IPS-18a (cell line): ENCODE results near the gene CHD6.

ENCODE experiments used
- H3K27ac ChIP-seq: one replicate; pipeline ENCODE4 v1.5.1; 2013; ENCODE audit warnings: low read length
- H3K27me3 ChIP-seq: one replicate; pipeline ENCODE4 v1.6.1; 2013; ENCODE audit warnings: mild to moderate bottlenecking, low read length; ENCODE audit not compliant: control insufficient read depth, insufficient read depth
- H3K36me3 ChIP-seq: one replicate; pipeline ENCODE4 v1.6.1; 2013; ENCODE audit warnings: low read depth, low read length; ENCODE audit not compliant: control insufficient read depth
- H3K4me1 ChIP-seq: one replicate; pipeline ENCODE4 v1.6.1; 2013; ENCODE audit warnings: low read depth, low read length; ENCODE audit not compliant: control insufficient read depth
- H3K4me3 ChIP-seq: one replicate; pipeline ENCODE4 v1.5.1; 2013; ENCODE audit warnings: low read length
- H3K9ac ChIP-seq: one replicate; pipeline ENCODE4 v1.6.1; 2013; ENCODE audit warnings: mild to moderate bottlenecking, low read length, moderate library complexity
- H3K9me3 ChIP-seq: one replicate; pipeline ENCODE4 v1.6.1; 2013; ENCODE audit warnings: low read depth, low read length; ENCODE audit not compliant: control insufficient read depth

CHD6 gene

GRCh38 chr20:41452226-41452625 lies 166.0 kb downstream of the CHD6 start:
- H3K4me3 ChIP-seq = no peak overlapping the region
- no peaks in the 10 kb centered on the region for H3K27me3 ChIP-seq
- no peaks in the 10 kb centered on the region for H3K4me1 ChIP-seq
- peaks cover 95% of the 10 kb centered on the region for H3K36me3 ChIP-seq
- H3K9me3 ChIP-seq = no peaks in the 10 kb centered on the region
- H3K9ac ChIP-seq = no peak overlapping the region
- H3K27ac ChIP-seq = no peak overlapping the region

DNA sequence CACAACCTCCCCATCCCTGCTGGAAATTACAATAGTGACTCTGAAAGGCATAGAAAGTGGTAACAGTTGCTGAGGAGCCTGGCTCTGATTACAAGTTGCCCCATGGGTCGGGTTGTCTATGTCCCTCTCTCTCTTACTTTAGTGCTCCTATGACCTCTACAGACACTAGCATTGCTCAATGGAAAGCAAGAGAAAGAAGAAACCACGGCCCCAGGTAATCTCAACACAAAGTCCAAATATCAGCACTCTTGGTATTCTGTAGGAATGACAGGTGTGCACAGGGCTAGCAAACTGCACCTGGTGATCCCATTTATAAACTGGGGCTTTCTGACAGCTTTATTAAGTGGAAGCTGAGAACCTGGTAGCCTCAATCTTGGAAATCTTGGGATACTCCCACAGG lies 171.2 kb downstream of the CHD6 start:
- Histone ChIP-seq H3K36me3 (peaks cover 90% of the 10 kb centered on the region), H3K9ac (no peak overlapping the region), H3K4me1 (no peaks in the 10 kb centered on the region), H3K27ac (no peak overlapping the region), H3K9me3 (no peaks in the 10 kb centered on the region), H3K4me3 (no peak overlapping the region), H3K27me3 (no peaks in the 10 kb centered on the region)

- no peak overlapping the region for H3K9ac ChIP-seq
- H3K9me3 ChIP-seq = no peaks in the 10 kb centered on the region
- H3K27me3 ChIP-seq = no peaks in the 10 kb centered on the region
- H3K36me3 ChIP-seq = peaks cover 89% of the 10 kb centered on the region
- H3K4me1 ChIP-seq = no peaks in the 10 kb centered on the region
- H3K27ac ChIP-seq = no peak overlapping the region
- no peak overlapping the region for H3K4me3 ChIP-seq
Observed at GRCh38 chr20:41446456-41446855, 171.7 kb downstream of the CHD6 start.

DNA sequence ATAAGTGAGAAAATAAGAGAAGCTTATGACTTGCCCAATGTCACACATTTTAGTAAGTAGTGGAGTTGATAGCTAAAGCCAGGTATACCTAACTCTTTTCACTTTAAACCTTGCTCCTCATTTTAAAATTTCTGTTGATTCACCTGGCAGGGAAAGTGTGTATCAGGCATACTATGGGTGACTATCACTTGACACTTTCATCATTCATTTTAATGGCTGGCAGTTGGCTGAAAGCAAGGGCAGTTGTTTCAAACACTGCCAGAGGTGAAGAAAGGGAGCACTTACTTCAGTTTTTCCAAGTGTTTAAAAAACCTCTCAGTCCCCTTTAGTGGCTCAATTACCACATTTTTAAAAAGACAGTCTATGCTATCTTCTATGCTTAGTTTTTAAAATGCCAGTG lies 173.4 kb downstream of the CHD6 start:
- H3K9me3 ChIP-seq = no peaks in the 10 kb centered on the region
- peaks cover 87% of the 10 kb centered on the region for H3K36me3 ChIP-seq
- no peak overlapping the region for H3K27ac ChIP-seq

DNA sequence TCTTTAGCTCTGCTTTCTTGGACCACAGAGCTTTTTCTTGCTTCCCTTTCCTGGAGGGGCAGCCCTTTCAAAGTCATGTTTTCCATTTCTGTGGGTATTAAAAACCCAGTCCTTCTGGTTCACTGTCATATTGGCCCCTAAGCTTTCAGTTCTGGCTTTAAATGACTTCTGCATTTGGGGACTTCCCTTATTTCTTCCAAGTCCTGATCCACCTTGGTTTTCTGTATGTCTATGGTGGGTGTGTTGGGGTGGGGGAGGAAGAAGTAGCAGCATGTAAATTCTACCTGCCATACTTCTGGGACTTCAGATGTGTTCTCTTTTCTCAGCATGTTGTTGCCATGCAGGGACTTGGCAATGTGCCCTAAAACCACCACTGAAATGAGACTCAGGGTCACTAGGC lies 174.5 kb downstream of the CHD6 start:
- Histone ChIP-seq H3K4me1 (no peaks in the 10 kb centered on the region), H3K4me3 (no peak overlapping the region), H3K36me3 (peaks cover 85% of the 10 kb centered on the region), H3K27me3 (no peaks in the 10 kb centered on the region), H3K27ac (no peak overlapping the region), H3K9me3 (no peaks in the 10 kb centered on the region), H3K9ac (no peak overlapping the region)

More for the DNA sequence above, 173.4 kb downstream of the CHD6 start:
- Histone ChIP-seq H3K9ac (no peak overlapping the region), H3K27me3 (no peaks in the 10 kb centered on the region), H3K4me1 (no peaks in the 10 kb centered on the region), H3K4me3 (no peak overlapping the region)

- Histone ChIP-seq H3K4me1 (no peaks in the 10 kb centered on the region), H3K27ac (no peak overlapping the region), H3K36me3 (peaks cover 74% of the 10 kb centered on the region), H3K4me3 (no peak overlapping the region), H3K27me3 (no peaks in the 10 kb centered on the region), H3K9me3 (no peaks in the 10 kb centered on the region), H3K9ac (no peak overlapping the region)
Observed at GRCh38 chr20:41440882-41441281, 177.3 kb downstream of the CHD6 start.

GRCh38 chr20:41437836-41438235 lies 180.3 kb downstream of the CHD6 start:
- Histone ChIP-seq H3K27me3 (no peaks in the 10 kb centered on the region), H3K4me3 (no peak overlapping the region), H3K9me3 (no peaks in the 10 kb centered on the region), H3K36me3 (peaks cover 54% of the 10 kb centered on the region), H3K4me1 (no peaks in the 10 kb centered on the region), H3K27ac (no peak overlapping the region), H3K9ac (no peak overlapping the region)

DNA sequence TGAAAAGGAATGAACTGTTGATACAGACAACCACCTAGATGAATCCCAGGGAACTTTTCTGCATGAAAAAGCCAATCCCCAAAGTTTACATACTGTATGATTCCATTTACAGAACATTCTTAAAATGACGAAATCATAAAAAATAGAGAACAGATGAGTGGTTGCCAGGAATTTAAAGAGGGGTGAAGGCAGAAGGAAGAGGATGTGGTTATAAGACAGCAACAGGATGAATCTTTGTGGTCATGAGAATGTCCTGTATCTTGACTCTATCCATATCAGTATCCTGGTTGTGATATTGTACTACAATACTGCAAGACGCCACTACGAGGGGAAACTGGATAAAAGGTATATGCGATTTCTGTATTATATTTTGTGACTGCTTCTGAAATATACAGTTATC lies 181.5 kb downstream of the CHD6 start:
- Histone ChIP-seq H3K9me3 (no peaks in the 10 kb centered on the region), H3K4me1 (no peaks in the 10 kb centered on the region), H3K36me3 (peaks cover 48% of the 10 kb centered on the region), H3K4me3 (no peak overlapping the region), H3K27ac (no peak overlapping the region), H3K27me3 (no peaks in the 10 kb centered on the region), H3K9ac (no peak overlapping the region)

GRCh38 chr20:41433203-41433602 lies 185.0 kb downstream of the CHD6 start:
- Histone ChIP-seq H3K27me3 (no peaks in the 10 kb centered on the region), H3K9ac (no peak overlapping the region), H3K9me3 (no peaks in the 10 kb centered on the region), H3K27ac (no peak overlapping the region), H3K4me1 (no peaks in the 10 kb centered on the region), H3K4me3 (no peak overlapping the region), H3K36me3 (peaks cover 33% of the 10 kb centered on the region)

- Histone ChIP-seq H3K9me3 (no peaks in the 10 kb centered on the region), H3K36me3 (peaks cover 35% of the 10 kb centered on the region), H3K27me3 (no peaks in the 10 kb centered on the region), H3K4me1 (no peaks in the 10 kb centered on the region), H3K4me3 (no peak overlapping the region), H3K9ac (no peak overlapping the region), H3K27ac (no peak overlapping the region)
Observed at GRCh38 chr20:41432746-41433145, 185.4 kb downstream of the CHD6 start.

DNA sequence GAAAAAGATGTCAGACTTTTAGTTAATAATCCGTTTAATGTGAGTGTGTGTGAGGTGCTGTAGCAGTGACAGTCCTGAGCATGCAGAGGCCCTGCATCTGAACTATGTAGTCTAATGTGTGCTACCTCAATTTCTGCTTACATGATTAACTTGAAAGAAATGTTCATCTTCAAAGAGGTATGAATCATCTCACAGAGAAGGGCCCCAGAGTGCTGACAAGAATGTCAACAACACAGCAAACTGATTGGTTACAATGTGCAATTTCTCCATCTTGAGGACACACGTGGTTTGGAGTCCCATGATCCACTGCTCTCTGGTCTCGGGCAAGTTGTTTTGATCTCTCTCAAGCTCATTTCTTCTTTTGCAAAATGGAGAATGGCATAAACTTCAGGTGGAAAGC lies 189.9 kb downstream of the CHD6 start:
- no peak overlapping the region for H3K27ac ChIP-seq
- no peaks in the 10 kb centered on the region for H3K9me3 ChIP-seq
- no peak overlapping the region for H3K4me3 ChIP-seq
- H3K9ac ChIP-seq = no peak overlapping the region
- no peaks in the 10 kb centered on the region for H3K27me3 ChIP-seq
- peaks cover 41% of the 10 kb centered on the region for H3K36me3 ChIP-seq
- H3K4me1 ChIP-seq = no peaks in the 10 kb centered on the region

- no peak overlapping the region for H3K9ac ChIP-seq
- no peaks in the 10 kb centered on the region for H3K4me1 ChIP-seq
- H3K9me3 ChIP-seq = no peaks in the 10 kb centered on the region
- H3K27ac ChIP-seq = no peak overlapping the region
- no peak overlapping the region for H3K4me3 ChIP-seq
- peaks cover 45% of the 10 kb centered on the region for H3K36me3 ChIP-seq
- no peaks in the 10 kb centered on the region for H3K27me3 ChIP-seq
Observed at GRCh38 chr20:41427833-41428232, 190.3 kb downstream of the CHD6 start.
